Left ventricle myocardium superior (tissue), 1 donor: ENCODE results near the gene GGN. TPM values are rescaled to one million over a fixed set of nuclear protein-coding genes. Genes with fewer than 3 reads are reported as not detected.
"Not testable (repeated sequence)": the region's sequence is repeated elsewhere in the genome, so short reads cannot be mapped to it uniquely, and the experiment has no call there.

Experiments
- ATAC-seq: fragments of 200-7000 bp; cut with Tn5 transposase; one replicate; pipeline ENCODE4 v1.9.1; 2020; ENCODE audit warnings: mild to moderate bottlenecking, moderate library complexity
- DNase-seq: peaks from one replicate; pipeline ENCODE4 v3.0.0-alpha.2; 2020
- intact Hi-C: fragments of 100-400 bp; cut with micrococcal nuclease; formaldehyde crosslinking; loops from one replicate; pipeline ENCODE4 v1.11.0; 2022
- total RNA-seq: library from RNA; stranded (reverse); fragmentation: NEBNext Ultra II Directional; extraction: Animal tissue kit (Norgen Biotek cat#: 25700); gene quantifications from one replicate; pipeline ENCODE4 v1.2.1, GENCODE V29; 2021
- donor health status: DM: no; HTN: yes; CAD: no; lungs with severe emphysema.

GGN gene
- total RNA-seq, 1 donor from 2014 or later: 0.15 TPM

DNA sequence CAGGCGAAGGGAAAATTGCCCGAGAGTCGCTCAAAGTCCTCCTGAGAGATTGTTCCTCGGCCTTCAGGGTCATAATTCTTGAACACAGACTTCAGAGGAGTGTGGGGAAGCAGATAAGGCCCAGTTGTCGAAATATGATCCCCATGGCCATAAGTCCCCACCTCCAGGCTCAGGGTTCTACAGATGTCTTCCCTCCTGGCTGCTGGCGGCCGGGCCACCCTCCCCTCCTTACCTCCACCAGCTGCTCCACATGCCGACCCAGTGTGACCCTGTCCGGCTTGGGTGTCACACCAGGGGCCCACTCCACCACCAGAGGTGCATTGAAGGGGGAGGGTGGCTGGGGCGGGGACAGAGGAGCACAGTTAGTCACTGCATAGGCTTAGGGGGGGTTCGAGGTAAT, 25.1 kb upstream of the GGN start:
- no peak for ATAC-seq

DNA sequence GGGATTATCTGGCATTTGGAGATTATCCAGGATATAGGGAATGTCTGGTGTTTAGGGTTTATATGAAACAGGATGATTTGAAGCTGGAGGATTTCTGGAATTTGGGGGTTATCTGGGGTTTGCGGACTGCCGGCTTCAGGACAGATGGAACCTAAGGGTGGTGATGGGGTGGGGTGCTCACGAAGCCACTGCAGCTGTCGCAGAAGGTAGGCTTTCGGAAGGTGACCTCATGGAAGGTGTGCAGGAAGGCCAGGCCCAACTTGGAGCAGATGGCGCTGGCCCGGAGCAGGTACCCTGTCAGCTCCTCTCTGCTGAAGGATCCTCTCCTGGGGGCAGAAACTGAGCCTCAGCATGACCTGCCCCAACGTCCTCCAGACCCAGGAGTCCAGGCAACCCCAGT, 24.7 kb upstream of the GGN start:
- intact Hi-C loops: no loop called here
- ATAC-seq (no peak), DNase-seq (no peak)

More for the DNA sequence above, 25.1 kb upstream of the GGN start:
- no peak for DNase-seq
- intact Hi-C loops: no loop called here

- ATAC-seq, intact Hi-C loops, DNase-seq: not testable (repeated sequence)
Measured at GRCh38 chr19:38411898-38412297, 24.1 kb upstream of the GGN start.

DNA sequence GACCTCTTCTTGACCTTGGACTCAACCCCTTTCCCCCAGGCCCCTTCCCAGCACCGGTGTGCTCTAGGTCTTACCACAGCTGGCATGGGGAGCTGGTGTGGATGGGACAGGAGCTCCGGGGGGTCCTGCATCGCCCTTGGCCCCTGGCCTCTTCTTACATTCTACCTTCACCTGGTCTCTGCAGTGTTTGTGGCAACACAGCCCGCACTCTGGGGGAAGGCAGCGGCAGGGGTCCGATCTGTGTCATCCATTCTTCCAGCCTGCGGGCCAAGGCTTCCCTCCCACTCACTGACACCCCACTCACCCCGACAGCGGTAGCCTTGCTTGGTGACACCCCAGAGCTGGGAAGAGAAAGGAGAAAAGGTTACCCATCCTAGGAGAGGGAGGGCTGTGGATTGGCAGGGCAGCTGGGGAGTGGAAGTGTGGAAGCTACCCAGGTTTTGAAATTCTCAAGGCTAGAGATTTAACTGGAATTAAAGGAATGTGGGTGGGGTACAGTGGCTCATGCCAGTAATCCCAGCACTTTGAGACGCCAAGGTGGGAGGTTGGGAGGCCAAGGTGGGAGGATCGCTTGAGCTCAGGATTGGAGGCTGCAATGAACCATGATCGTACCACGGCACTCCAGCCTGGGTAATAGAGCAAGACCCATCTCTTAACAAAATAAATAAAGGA, 23.3 kb upstream of the GGN start:
- ATAC-seq (no peak), DNase-seq (no peak)
- intact Hi-C loops: no loop called here

DNA sequence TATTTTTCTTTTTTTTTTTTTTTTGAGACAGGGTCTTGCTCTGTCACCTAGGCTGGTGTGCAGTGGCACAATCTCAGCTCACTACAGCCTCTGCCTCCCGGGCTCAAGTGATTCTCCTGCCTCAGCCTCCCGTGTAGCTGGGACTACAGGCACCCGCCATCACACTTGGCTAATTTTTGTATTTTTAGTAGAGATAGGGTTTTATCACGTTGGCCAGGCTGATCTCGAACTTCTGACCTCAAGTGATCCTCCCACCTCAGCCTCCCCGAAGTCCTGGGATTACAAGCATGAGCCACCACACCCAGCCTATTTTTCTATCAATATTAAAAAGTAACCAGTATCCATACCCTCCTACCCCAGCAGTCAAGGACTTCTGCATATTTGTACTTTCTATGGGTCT, 22.6 kb upstream of the GGN start:
- not testable (repeated sequence) for ATAC-seq

GRCh38 chr19:38409631-38410133, 21.8 kb upstream of the GGN start:
- DNase-seq: peak; percentile 64
- peak; percentile 79 for ATAC-seq
- intact Hi-C loops: no loop called here

More for the DNA sequence above, 22.6 kb upstream of the GGN start:
- DNase-seq, intact Hi-C loops: not testable (repeated sequence)

DNA sequence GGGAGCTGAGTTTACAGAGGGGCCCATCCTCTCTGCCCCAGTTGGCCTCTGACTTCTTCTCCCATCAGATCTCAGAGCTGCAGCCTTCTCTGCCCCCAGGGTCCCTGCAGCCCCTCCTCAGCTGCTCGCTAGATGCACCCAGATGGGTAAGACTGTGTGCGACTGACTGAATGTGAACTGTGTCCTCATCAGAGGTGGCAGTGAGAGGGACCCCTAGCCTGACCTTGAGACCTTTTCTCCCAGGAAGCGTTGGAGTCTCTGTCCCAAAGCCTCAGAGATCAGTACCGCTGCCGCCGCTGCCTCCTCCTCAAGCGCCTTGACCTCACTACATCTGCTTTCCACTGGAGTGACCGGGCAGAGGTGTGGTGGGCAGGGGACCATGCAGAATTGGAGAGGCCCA, 17.4 kb upstream of the GGN start:
- intact Hi-C loops: no loop called here
- ATAC-seq: no peak
- DNase-seq: no peak

DNA sequence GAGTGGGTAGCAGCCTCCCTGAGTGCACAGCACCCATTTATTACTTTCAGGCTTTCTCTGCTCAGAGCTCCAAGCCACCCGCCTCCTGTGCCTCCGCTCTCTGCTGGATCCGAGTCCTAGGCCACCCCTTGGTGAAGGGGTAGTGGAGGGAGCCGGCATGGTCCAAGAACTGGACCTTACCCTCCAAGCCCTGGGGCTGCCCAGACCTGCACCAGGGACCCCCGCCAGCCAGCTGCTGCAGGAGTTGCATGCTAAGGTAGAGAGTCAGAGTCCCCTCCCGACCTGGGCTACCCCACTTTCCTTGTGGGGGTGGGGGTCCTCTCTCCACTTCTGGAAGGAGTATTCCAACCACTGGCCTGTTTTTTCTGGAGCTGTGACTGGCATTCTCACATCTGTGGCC, 17.0 kb upstream of the GGN start:
- DNase-seq (no peak), ATAC-seq (no peak)
- intact Hi-C loops: no loop called here

DNA sequence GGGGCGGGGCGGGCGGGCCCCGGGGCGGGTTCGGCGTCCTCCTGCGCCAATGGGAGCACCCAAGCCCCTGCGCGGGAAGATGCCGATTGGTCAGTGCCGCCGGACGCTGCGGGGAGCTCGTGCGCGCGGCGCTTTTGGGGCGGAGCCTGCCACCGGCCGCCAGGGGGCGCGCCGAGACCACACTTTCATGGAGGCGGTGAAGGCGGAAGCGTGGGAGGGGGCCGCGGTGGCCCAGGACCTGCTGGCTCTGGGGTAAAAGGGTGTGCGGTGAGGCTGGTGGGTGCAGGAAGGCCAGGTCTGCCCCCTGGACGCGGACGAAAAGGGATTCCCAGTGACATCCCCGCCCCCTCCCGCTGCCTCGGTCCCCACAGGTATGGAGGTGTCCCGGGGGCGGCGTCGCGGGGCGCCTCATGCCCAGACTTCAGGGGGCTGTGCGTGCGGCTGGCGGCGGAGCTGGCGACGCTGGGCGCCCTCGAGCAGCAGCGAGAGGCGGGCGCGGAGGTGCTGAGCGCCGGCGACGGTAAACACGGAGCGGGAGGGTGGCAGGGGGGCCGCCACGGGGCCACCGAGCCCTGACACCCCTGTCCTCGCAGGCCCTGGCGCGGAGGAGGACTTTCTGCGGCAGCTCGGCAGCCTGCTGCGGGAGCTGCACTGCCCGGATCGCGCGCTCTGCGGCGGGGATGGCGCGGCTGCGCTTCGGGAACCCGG, 15.3 kb upstream of the GGN start, which contains the start of gene FAM98C:
TSS of gene FAM98C (plus strand) at position 127 of the 708 bp plus-strand sequence. CDS start at position 188, 61 bp downstream.
- ATAC-seq (peak; percentile 99), DNase-seq (peak; percentile 98)
- intact Hi-C loops: no loop called here

DNA sequence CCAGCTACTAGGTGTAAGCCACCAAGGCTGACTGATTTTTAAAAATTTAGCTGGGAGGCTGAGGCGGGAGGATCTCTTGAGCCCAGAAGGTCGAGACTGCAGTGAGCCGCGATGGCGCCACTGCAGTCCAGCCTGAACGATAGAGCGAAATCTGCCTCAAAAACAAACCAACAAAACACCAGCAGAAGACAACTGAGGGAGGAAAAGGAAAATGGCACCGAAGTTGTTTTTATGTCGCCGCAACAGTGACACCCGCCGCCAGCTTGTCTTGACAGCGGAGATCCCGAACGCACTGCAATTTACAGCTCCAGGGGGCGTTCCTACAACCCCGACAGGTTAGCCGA, 14.8 kb upstream of the GGN start:
- DNase-seq (no peak), ATAC-seq (no peak)
- intact Hi-C loops: no loop called here

GRCh38 chr19:38401148-38401547, 13.3 kb upstream of the GGN start:
- intact Hi-C loops: no loop called here

GRCh38 chr19:38400361-38400760, 12.5 kb upstream of the GGN start:
- intact Hi-C loops: no loop called here
- DNase-seq (no peak), ATAC-seq (no peak)

More at GRCh38 chr19:38401148-38401547, 13.3 kb upstream of the GGN start:
- ATAC-seq (no peak), DNase-seq (no peak)

DNA sequence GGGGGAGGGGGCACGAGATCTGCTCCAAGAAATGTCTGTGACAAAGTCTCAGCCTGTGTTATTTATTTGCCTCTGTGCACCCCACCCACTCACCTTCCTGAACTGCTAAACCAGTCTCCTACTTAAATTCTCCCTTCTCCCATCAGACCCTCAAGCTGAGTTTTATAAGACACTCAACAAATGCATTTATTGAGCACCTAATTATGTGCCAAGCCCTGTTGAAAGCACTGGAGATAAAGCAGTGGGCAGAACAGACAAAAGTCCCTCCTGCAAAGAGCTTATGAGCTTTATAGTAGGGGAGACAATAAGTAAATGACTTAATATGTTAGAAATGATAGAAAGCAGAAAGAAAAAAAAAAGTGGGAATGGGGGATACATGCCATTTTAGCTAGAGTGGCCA, 11.7 kb upstream of the GGN start:
- intact Hi-C loops: no loop called here
- ATAC-seq (no peak), DNase-seq (no peak)

GRCh38 chr19:38399081-38399480, 11.2 kb upstream of the GGN start:
- ATAC-seq (no peak), DNase-seq (no peak)
- intact Hi-C loops: no loop called here

DNA sequence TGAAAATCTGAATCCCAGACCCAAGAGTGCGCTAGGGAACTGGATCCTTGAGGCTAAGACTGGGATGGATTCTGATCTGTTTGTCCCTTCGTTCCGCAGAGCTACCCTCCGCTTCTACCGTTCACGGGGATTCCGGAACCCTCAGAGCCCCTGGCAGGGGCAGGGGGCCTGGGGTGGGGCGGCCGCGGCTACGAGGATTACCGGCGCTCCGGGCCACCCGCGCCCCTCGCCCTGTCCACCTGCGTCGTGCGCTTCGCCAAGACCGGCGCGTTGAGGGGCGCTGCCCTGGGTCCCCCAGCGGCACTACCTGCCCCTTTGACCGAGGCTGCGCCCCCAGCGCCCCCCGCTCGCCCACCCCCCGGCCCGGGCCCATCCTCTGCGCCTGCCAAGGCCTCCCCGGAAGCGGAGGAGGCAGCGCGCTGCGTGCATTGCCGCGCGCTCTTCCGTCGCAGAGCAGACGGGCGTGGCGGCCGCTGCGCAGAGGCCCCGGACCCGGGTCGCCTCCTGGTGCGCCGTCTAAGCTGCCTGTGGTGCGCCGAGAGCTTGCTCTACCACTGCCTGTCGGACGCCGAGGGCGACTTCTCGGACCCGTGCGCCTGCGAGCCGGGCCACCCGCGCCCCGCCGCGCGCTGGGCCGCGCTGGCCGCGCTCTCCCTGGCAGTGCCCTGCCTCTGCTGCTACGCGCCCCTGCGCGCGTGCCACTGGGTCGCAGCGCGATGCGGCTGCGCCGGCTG, 7.7 kb upstream of the GGN start:
- no peak for DNase-seq
- intact Hi-C loops: no loop called here
- no peak for ATAC-seq

DNA sequence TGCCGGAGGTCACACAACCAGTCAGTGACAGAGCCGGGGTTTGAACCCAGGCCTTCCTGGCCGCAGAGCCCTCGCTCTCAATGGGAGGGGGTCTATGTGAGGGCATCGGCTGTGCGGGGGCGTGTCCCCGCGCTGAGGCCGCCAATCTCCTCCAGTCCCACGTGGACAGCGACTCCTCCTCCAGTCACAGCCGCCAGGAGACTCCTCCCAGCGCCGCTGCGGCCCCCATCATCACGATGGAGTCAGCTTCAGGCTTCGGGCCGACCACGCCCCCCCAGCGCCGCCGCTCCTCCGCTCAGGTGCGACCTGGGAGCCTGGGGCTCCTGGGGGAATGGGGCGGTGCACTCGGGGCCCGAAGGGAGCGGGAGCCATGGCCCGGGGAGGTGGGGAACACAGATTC, 6.7 kb upstream of the GGN start:
- intact Hi-C loops: no loop called here
- DNase-seq (no peak), ATAC-seq (no peak)

DNA sequence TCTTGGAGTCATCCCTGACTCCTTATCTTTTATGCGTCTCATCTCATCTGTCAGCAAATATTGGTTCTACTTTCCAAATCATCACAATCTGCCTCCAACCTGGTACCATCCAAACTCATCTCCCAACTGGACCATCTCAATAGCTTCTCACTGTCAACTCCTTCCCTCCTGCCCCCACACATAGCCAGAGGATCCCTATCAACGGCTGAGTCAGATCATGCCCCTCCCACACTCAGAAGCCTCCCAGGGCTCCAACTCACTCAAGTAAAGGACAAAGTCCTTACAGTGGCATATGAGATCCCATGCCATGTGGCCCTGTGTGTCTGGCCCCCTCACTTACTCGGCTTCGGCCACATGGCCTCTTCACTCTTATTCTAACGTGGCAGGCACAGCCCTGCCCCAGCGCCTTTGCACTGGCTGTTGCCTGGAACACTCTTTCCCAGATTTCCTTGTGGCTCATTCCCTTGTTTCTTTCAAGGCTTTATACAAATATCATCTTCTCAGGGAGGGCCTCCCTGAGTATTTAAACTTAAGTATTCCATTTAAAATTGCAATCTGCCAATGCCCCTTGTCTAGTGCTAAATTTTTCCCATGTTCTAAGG, 5.0 kb upstream of the GGN start:
- DNase-seq (no peak), ATAC-seq (no peak)
- intact Hi-C loops: no loop called here

DNA sequence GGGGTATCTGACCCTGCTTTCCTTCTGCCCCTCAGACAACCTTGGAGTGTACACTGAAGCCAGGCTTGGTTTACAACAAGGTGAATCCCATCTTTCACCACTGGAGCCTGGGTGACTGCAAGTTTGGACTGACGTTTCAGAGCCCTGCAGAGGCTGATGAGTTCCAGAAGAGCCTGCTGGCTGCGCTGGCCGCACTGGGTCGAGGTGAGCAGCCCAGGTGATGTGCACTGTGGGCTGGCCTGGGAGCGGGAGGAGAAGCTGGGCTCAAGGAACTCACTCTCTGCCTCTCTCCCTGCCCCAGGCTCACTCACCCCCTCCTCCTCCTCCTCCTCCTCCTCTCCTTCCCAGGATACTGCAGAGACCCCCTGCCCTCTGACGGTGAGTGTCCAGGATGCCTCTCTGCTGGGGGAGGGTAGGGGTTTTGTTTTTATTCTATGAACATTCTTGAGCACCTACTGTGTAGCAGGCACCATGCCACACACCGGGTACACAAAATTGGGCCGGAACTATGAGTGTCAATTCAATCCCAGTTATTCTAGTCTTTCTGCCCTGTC, 4.2 kb upstream of the GGN start:
- intact Hi-C loops: no loop called here
- no peak for DNase-seq
- no peak for ATAC-seq
